ENCODE measurements around the gene MYH11.
"Not testable (repeated sequence)": the region's sequence is repeated elsewhere in the genome, so short reads cannot be mapped to it uniquely, and the experiment has no call there.

MYH11 gene

GRCh38 chr16:15703029-15703736, 153.6 kb downstream of the MYH11 start:
- no peaks in the 10 kb centered on the region for H3K27me3 ChIP-seq
- peaks cover 92% of the 10 kb centered on the region for H3K36me3 ChIP-seq
- peaks cover 10 to 14% of the 10 kb centered on the region in 2 experiments for H3K4me1 ChIP-seq (ENCODE audit: control insufficient read depth in 1 of 2, insufficient read depth in 1 of 2, low read depth in 1 of 2, low read length in 1 of 2)
- H3K27ac ChIP-seq = peak overlapping the region; percentile 32
- H3K4me3 ChIP-seq (ENCODE audit: low read depth in 1 of 2, low read length in 1 of 2) = no peak overlapping the region
- no peak for TF ChIP-seq CTCF (IDR thresholded peaks at IDR 0.05)
- H3K9me3 ChIP-seq = no peaks in the 10 kb centered on the region

- Histone ChIP-seq H3K27me3 (no peaks in the 10 kb centered on the region), H3K4me1 (ENCODE audit: control insufficient read depth in 1 of 2, insufficient read depth in 1 of 2, low read depth in 1 of 2, low read length in 1 of 2) (peaks cover 10 to 14% of the 10 kb centered on the region in 2 experiments), H3K9me3 (no peaks in the 10 kb centered on the region), H3K4me3 (ENCODE audit: low read depth in 1 of 2, low read length in 1 of 2) (no peak overlapping the region), H3K27ac (peak overlapping the region; percentile 32), H3K36me3 (peaks cover 93% of the 10 kb centered on the region)
- TF ChIP-seq CTCF (IDR thresholded peaks at IDR 0.05) = no peak
Measured at GRCh38 chr16:15701975-15702970, 154.6 kb downstream of the MYH11 start.

DNA sequence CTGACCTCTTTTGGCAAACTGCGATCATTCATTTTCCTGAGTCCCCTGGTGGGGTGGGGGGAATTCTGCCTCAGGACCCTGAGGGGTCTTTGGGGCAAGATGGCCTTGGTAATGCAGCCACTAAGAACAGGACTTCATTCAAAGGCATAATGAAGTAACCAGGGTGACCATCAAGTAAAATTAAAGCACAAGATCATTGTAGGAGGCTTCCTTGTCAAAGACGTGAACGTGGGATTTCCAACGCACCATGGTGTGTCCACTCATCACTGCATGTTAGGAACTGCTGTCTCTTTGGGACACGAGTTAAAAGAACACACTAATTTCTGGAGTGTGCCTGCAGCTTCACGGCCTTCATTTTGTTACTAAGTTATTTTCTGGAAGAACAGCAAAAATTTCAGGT, 155.5 kb downstream of the MYH11 start:
- no peaks in the 10 kb centered on the region for H3K27me3 ChIP-seq
- H3K4me1 ChIP-seq (ENCODE audit: control insufficient read depth in 1 of 2, insufficient read depth in 1 of 2, low read depth in 1 of 2, low read length in 1 of 2) = peaks cover 10 to 14% of the 10 kb centered on the region in 2 experiments
- H3K27ac ChIP-seq = no peak overlapping the region
- TF ChIP-seq CTCF (IDR thresholded peaks at IDR 0.05) = no peak
- H3K9me3 ChIP-seq = no peaks in the 10 kb centered on the region
- peaks cover 93% of the 10 kb centered on the region for H3K36me3 ChIP-seq
- H3K4me3 ChIP-seq (ENCODE audit: low read depth in 1 of 2, low read length in 1 of 2) = no peak overlapping the region

GRCh38 chr16:15699819-15700218, 157.0 kb downstream of the MYH11 start:
- H3K36me3 ChIP-seq = peaks cover 93% of the 10 kb centered on the region
- peaks cover 10 to 14% of the 10 kb centered on the region in 2 experiments for H3K4me1 ChIP-seq (ENCODE audit: control insufficient read depth in 1 of 2, insufficient read depth in 1 of 2, low read depth in 1 of 2, low read length in 1 of 2)
- no peaks in the 10 kb centered on the region for H3K9me3 ChIP-seq
- H3K27me3 ChIP-seq = no peaks in the 10 kb centered on the region
- no peak for TF ChIP-seq CTCF (IDR thresholded peaks at IDR 0.05)
- no peak overlapping the region for H3K27ac ChIP-seq
- no peak overlapping the region for H3K4me3 ChIP-seq (ENCODE audit: low read depth in 1 of 2, low read length in 1 of 2)

DNA sequence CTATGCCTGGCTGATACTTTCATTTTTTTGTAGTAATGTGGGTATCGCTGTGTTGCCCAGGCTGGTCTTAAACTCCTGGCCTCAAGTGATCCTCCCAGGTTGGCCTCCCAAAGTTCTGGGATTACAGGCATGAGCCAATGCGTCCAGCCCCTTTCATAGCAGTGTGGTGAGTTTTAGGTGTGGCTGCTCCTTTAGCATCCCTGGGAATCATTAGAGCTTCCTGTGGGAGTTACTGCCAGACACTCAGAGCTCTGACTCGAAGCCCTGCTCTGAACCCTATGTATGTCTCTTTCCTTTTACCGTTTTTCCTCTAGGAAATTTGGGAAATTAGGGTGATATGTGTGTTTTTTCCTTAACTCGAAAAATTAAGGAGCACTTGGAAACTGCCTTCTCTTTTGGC, 162.3 kb downstream of the MYH11 start:
- Histone ChIP-seq H3K4me1 (ENCODE audit: control insufficient read depth in 1 of 2, insufficient read depth in 1 of 2, low read depth in 1 of 2, low read length in 1 of 2) (no peaks in the 10 kb centered on the region), H3K36me3 (peaks cover 99% of the 10 kb centered on the region), H3K27ac (no peak overlapping the region), H3K9me3 (no peaks in the 10 kb centered on the region), H3K27me3 (no peaks in the 10 kb centered on the region), H3K4me3 (ENCODE audit: low read depth in 1 of 2, low read length in 1 of 2) (no peak overlapping the region)
- TF ChIP-seq CTCF (IDR thresholded peaks at IDR 0.05) = no peak

- peaks cover 98% of the 10 kb centered on the region for H3K36me3 ChIP-seq
- not testable (repeated sequence) for H3K9me3 ChIP-seq; H3K4me3 ChIP-seq (ENCODE audit: low read depth in 1 of 2, low read length in 1 of 2); H3K27me3 ChIP-seq; H3K27ac ChIP-seq; H3K4me1 ChIP-seq (ENCODE audit: control insufficient read depth in 1 of 2, insufficient read depth in 1 of 2, low read depth in 1 of 2, low read length in 1 of 2)
Measured at GRCh38 chr16:15692508-15692907, 164.3 kb downstream of the MYH11 start.
